GM12892 (cell line): Measurements from ENCODE around the gene L1CAM.

ENCODE experiments used
- POLR2A ChIP-seq: IDR thresholded peaks from 2 replicates; pipeline ENCODE4 v1.6.1; 2011; ENCODE audit warnings: low read depth, low read length, control low read depth
- POLR2AphosphoS5 ChIP-seq: IDR thresholded peaks from 2 replicates; pipeline ENCODE4 v1.6.1; 2011; ENCODE audit warnings: low read depth, low read length, control low read depth
- TAF1 ChIP-seq: IDR thresholded peaks from 2 replicates; pipeline ENCODE4 v1.6.1; 2011; ENCODE audit warnings: low read depth, mild to moderate bottlenecking, control low read depth, low read length, borderline replicate concordance

GRCh38 chrX:153907456-153907855 lies 21.5 kb upstream of the L1CAM start:
- TF ChIP-seq TAF1 (no peak), POLR2A (no peak), POLR2AphosphoS5 (no peak)
